ENCODE data around the gene IGFL3. TPM values are rescaled to one million over a fixed set of nuclear protein-coding genes. Genes with fewer than 3 reads are reported as not detected.

The IGFL3 gene
- total and polyA plus RNA-seq, 11 donors: not detected

- intact Hi-C loops (cut with DNase I): loop anchor here in 1 of 10 donors (5.0 kb wide), 1 partner anchor 178 kb away; no protein-coding TSS in a partner anchor
- ATAC-seq: no peak
Measured at GRCh38 chr19:46089432-46089831, 35.1 kb downstream of the IGFL3 start.

GRCh38 chr19:46088101-46088500 is 36.4 kb downstream of the IGFL3 start:
- no peak overlapping the region for H3K4me3 ChIP-seq
- TF ChIP-seq CTCF (IDR thresholded peaks at IDR 0.05) (no peak), POLR2A (IDR thresholded peaks at IDR 0.05) (no peak)
- WGBS, 4 donors: 83 to 93% (median 91%) methylated on average over 2 of the region's 2 CpGs
- H3K9me3 ChIP-seq: peaks cover 0 to 51% (median 21%) of the 10 kb centered on the region in 12 donors
- no peaks in the 10 kb centered on the region for H3K4me1 ChIP-seq
- no peak for ATAC-seq
- H3K36me3 ChIP-seq: no peaks in the 10 kb centered on the region
- DNase-seq: no peak
- H3K27ac ChIP-seq: no peak overlapping the region
- intact Hi-C loops (cut with DNase I): loop anchor here in 1 of 10 donors (5.0 kb wide), 1 partner anchor 179 kb away; no protein-coding TSS in a partner anchor
- H3K27me3 ChIP-seq: peaks cover 0 to 26% (median 0%) of the 10 kb centered on the region in 9 donors

More at GRCh38 chr19:46089432-46089831, 35.1 kb downstream of the IGFL3 start:
- Histone ChIP-seq H3K27ac (no peak overlapping the region), H3K36me3 (no peaks in the 10 kb centered on the region), H3K4me3 (no peak overlapping the region), H3K27me3 (peaks cover 0 to 17% (median 0%) of the 10 kb centered on the region in 9 donors), H3K9me3 (peaks cover 0 to 50% (median 20%) of the 10 kb centered on the region in 12 donors), H3K4me1 (no peaks in the 10 kb centered on the region)
- TF ChIP-seq CTCF (IDR thresholded peaks at IDR 0.05) (no peak), POLR2A (IDR thresholded peaks at IDR 0.05) (no peak)
- DNase-seq: no peak
- WGBS, 4 donors: 90 to 98% (median 93%) methylated on average over 1 of the region's 1 CpG

GRCh38 chr19:46085888-46086287 is 38.6 kb downstream of the IGFL3 start:
- Histone ChIP-seq H3K36me3 (no peaks in the 10 kb centered on the region), H3K27me3 (peaks cover 0 to 24% (median 0%) of the 10 kb centered on the region in 9 donors), H3K9me3 (peaks cover 0 to 51% (median 21%) of the 10 kb centered on the region in 12 donors), H3K27ac (no peak overlapping the region), H3K4me3 (no peak overlapping the region), H3K4me1 (no peaks in the 10 kb centered on the region)
- DNase-seq (no peak), ATAC-seq (no peak)
- WGBS, 4 donors: 31 to 40% (median 36%) methylated on average over 1 of the region's 1 CpG
- TF ChIP-seq CTCF (IDR thresholded peaks at IDR 0.05): no peak
- no peak for TF ChIP-seq POLR2A (IDR thresholded peaks at IDR 0.05)
- intact Hi-C loops (cut with DNase I): loop anchor here in 2 of 10 donors (2.0 to 5.0 kb wide), 2 partner anchors 175 to 181 kb away; no protein-coding TSS in a partner anchor

GRCh38 chr19:46082728-46083050 is 41.8 kb downstream of the IGFL3 start:
- TF ChIP-seq CTCF (IDR thresholded peaks at IDR 0.05): no peak
- no peak for TF ChIP-seq POLR2A (IDR thresholded peaks at IDR 0.05)
- Histone ChIP-seq H3K27me3 (peaks cover under 1 to 47% (median 19%) of the 10 kb centered on the region in 9 donors), H3K4me3 (no peak overlapping the region), H3K27ac (no peak overlapping the region), H3K9me3 (peaks cover 0 to 31% (median 21%) of the 10 kb centered on the region in 12 donors), H3K36me3 (no peaks in the 10 kb centered on the region), H3K4me1 (peaks cover 0 to under 1% (median 0%) of the 10 kb centered on the region in 12 donors)
- intact Hi-C loops (cut with DNase I): loop anchor here (1.0 to 5.0 kb wide), 7 partner anchors 105 to 185 kb away; no protein-coding TSS in a partner anchor
- DNase-seq (no peak), ATAC-seq (no peak)
- 47 to 57% (median 53%) methylated on average over 2 of the region's 2 CpGs for WGBS, 4 donors
